Pancreas (tissue), 10 donors: ENCODE measurements around the gene PROC. TPM values are rescaled to one million over a fixed set of nuclear protein-coding genes. Genes with fewer than 3 reads are reported as not detected.

ENCODE experiments used
- ATAC-seq, 4 donors: fragments of 200-7000 bp; cut with Tn5 transposase; one replicate each; pipeline versions ENCODE4 v1.8.0 to v1.9.1; 2020; ENCODE audit warnings: mild to moderate bottlenecking in 4 of 4, moderate library complexity in 4 of 4
- DNase-seq, 6 donors: peaks; one replicate each; pipeline ENCODE4 v3.0.0-alpha.2; 2020
- FAIRE-seq: peaks from 2 replicates; lab custom pipeline; 2012; peaks lifted over from hg19 to GRCh38; lab: Jason Lieb, UNC
- H3K27ac ChIP-seq, 4 donors: fragments of 200-600 bp; sonication (generic); 1 replicate in 3 of 4; 2 replicates in 1 of 4; pipeline versions ENCODE4 v1.5.0 to v1.8.0; 2020
- H3K27me3 ChIP-seq, 4 donors: fragments of 200-600 bp; one replicate each; pipeline ENCODE4 v1.8.0; 2021
- H3K36me3 ChIP-seq, 3 donors: fragments of 200-600 bp; sonication (generic) in 1 of 3; one replicate each; pipeline versions ENCODE4 v1.5.0 to v1.8.0; 2020 to 2021
- H3K4me1 ChIP-seq, 3 donors: fragments of 200-600 bp; one replicate each; pipeline ENCODE4 v1.8.0; 2021
- H3K4me3 ChIP-seq, 4 donors: fragments of 200-600 bp; sonication (generic) in 2 of 4; one replicate each; pipeline versions ENCODE4 v1.5.0 to v1.8.0; 2020 to 2021
- H3K9me3 ChIP-seq, 4 donors: fragments of 200-600 bp; one replicate each; pipeline ENCODE4 v1.8.0; 2021
- WGBS, 2 donors: extraction: QIAGEN DNeasy Blood & Tissue Kit; methylation state at CpG; one replicate each; pipeline ENCODE4 v1.1.7; 2013; 5-methylcytosine and 5-hydroxymethylcytosine counted together
- intact Hi-C, 3 donors: fragments of 100-400 bp; cut with DNase I; formaldehyde crosslinking; loops; one replicate each; pipeline versions ENCODE4 v1.11.1 to v1.14.2; 2022
- polyA plus RNA-seq, 2 donors: library from polyadenylated mRNA; stranded (reverse); fragments of 200-250 nt; gene quantifications; one replicate each; pipeline ENCODE4 v1.2.3, GENCODE V29; 2013
- total RNA-seq, 6 donors: library from RNA; stranded (reverse); fragmentation: NEBNext Ultra II Directional in 4 of 6; extraction: Animal tissue kit (Norgen Biotek cat#: 25700) in 4 of 6; gene quantifications; one replicate each; pipeline versions ENCODE4 v1.2.1 to v1.2.4, GENCODE V29; 2021 to 2023
- TF ChIP-seq, protein P1 (sequence below), 4 donors: fragments of 200-600 bp; sonication (generic) in 3 of 4; IDR thresholded peaks; one replicate each; pipeline versions ENCODE4 v1.5.0 to v1.8.0; 2021; ENCODE audit warnings: antibody characterized with exemption in 4 of 4
- donor health status: healthy with polysubstance abuse.
- donor health status: DM: no; HTN: no; CAD: no; lungs with moderate emphysema.
- donor health status: DM: no; HTN: no; CAD: no.
- donor health status: control.
- donor health status: control.
- donor health status: Bipolar disorder and iron deficiency.
- donor health status: DM: yes; HTN: yes; CAD: no.
- donor health status: DM: no; HTN: no; CAD: no.
- donor health status: DM: no; HTN: no; CAD: no.
- donor health status: DM: yes; HTN: yes; CAD: no.

The PROC gene
- total and polyA plus RNA-seq, 8 donors: 0.26 to 3.2 (median 0.86) TPM; not detected in 3

GRCh38 chr2:127421116-127421800, 3.0 kb downstream of the PROC start:
- no peaks in the 10 kb centered on the region for H3K36me3 ChIP-seq
- intact Hi-C loops: no loop called here
- no peak for ATAC-seq
- TF ChIP-seq, protein P1, sequence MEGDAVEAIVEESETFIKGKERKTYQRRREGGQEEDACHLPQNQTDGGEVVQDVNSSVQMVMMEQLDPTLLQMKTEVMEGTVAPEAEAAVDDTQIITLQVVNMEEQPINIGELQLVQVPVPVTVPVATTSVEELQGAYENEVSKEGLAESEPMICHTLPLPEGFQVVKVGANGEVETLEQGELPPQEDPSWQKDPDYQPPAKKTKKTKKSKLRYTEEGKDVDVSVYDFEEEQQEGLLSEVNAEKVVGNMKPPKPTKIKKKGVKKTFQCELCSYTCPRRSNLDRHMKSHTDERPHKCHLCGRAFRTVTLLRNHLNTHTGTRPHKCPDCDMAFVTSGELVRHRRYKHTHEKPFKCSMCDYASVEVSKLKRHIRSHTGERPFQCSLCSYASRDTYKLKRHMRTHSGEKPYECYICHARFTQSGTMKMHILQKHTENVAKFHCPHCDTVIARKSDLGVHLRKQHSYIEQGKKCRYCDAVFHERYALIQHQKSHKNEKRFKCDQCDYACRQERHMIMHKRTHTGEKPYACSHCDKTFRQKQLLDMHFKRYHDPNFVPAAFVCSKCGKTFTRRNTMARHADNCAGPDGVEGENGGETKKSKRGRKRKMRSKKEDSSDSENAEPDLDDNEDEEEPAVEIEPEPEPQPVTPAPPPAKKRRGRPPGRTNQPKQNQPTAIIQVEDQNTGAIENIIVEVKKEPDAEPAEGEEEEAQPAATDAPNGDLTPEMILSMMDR (IDR thresholded peaks at IDR 0.05): no peak
- H3K27ac ChIP-seq: no peak overlapping the region
- FAIRE-seq: no peak
- WGBS, 2 donors: 87 to 93% methylated on average over 15 of the region's 15 CpGs
- no peaks in the 10 kb centered on the region for H3K9me3 ChIP-seq
- DNase-seq: peak in 1 of 6 donors; percentile 41
- H3K27me3 ChIP-seq: peaks cover 0 to 8% (median 0%) of the 10 kb centered on the region in 4 donors
- no peak overlapping the region for H3K4me3 ChIP-seq
- H3K4me1 ChIP-seq: peaks cover 0 to 6% (median 2%) of the 10 kb centered on the region in 3 donors

- no peaks in the 10 kb centered on the region for H3K9me3 ChIP-seq
- DNase-seq: peak in 1 of 6 donors; percentile 67
- H3K4me1 ChIP-seq: peaks cover 0 to 6% (median 0%) of the 10 kb centered on the region in 3 donors
- FAIRE-seq: no peak
- H3K4me3 ChIP-seq: no peak overlapping the region
- peaks cover 0 to 8% (median 0%) of the 10 kb centered on the region in 4 donors for H3K27me3 ChIP-seq
- intact Hi-C loops: no loop called here
- no peak overlapping the region for H3K27ac ChIP-seq
- 70 to 76% methylated on average over 16 of the region's 16 CpGs for WGBS, 2 donors
- TF ChIP-seq, protein P1 (IDR thresholded peaks at IDR 0.05): no peak
- ATAC-seq: no peak
- no peaks in the 10 kb centered on the region for H3K36me3 ChIP-seq
Measured at GRCh38 chr2:127421871-127422558, 3.8 kb downstream of the PROC start.

GRCh38 chr2:127422559-127423477, 4.6 kb downstream of the PROC start:
- 8 to 10% methylated on average over 55 to 73 of the region's 73 CpGs for WGBS, 2 donors
- intact Hi-C loops: no loop called here
- no peak for FAIRE-seq
- peak; percentile 32 to 68 (median 68) for ATAC-seq
- Histone ChIP-seq H3K9me3 (no peaks in the 10 kb centered on the region), H3K27ac (no peak overlapping the region), H3K4me1 (peaks cover 0 to 6% (median 0%) of the 10 kb centered on the region in 3 donors), H3K36me3 (no peaks in the 10 kb centered on the region), H3K4me3 (peak overlapping the region in 3 of 4 donors; percentile 13 to 55 (median 29)), H3K27me3 (peaks cover 0 to 8% (median 0%) of the 10 kb centered on the region in 4 donors)
- peak in 1 of 6 donors; percentile 75 for DNase-seq
- TF ChIP-seq, protein P1 (IDR thresholded peaks at IDR 0.05): no peak

DNA sequence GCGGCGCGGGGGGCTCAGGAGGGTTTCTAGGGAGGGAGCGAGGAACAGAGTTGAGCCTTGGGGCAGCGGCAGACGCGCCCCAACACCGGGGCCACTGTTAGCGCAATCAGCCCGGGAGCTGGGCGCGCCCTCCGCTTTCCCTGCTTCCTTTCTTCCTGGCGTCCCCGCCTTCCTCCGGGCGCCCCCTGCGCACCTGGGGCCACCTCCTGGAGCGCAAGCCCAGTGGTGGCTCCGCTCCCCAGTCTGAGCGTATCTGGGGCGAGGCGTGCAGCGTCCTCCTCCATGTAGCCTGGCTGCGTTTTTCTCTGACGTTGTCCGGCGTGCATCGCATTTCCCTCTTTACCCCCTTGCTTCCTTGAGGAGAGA, 5.2 kb downstream of the PROC start:
- peak overlapping the region in 3 of 4 donors; percentile 13 to 55 (median 29) for H3K4me3 ChIP-seq

More for the DNA sequence above, 5.2 kb downstream of the PROC start:
- intact Hi-C loops: no loop called here
- H3K27ac ChIP-seq: no peak overlapping the region
- no peaks in the 10 kb centered on the region for H3K36me3 ChIP-seq
- ATAC-seq: peak; percentile 54 to 82 (median 75)
- WGBS, 2 donors: 2 to 3% methylated on average over 19 to 29 of the region's 29 CpGs
- H3K4me1 ChIP-seq: peaks cover 0 to 6% (median 0%) of the 10 kb centered on the region in 3 donors
- H3K9me3 ChIP-seq: no peaks in the 10 kb centered on the region
- no peak for FAIRE-seq
- peaks cover 0 to 8% (median 0%) of the 10 kb centered on the region in 4 donors for H3K27me3 ChIP-seq
- TF ChIP-seq, protein P1 (IDR thresholded peaks at IDR 0.05): no peak
- DNase-seq: peak in 2 of 6 donors; percentile 27 to 77
